Neural cell (in vitro differentiated cells): ENCODE measurements around the gene SETD6.

Experiments
- CTCF ChIP-seq: fragments of 450-650 bp; IDR thresholded peaks from 2 replicates; pipeline ENCODE4 v1.5.1; 2014; ENCODE audit warnings: antibody characterized with exemption, mild to moderate bottlenecking, moderate library complexity; ENCODE audit not compliant: poor library complexity, severe bottlenecking
- EZH2 ChIP-seq: fragments of 200-600, 300-800 bp; shearing (Covaris generic), sonication (generic); IDR thresholded peaks from 2 replicates; pipeline ENCODE4 v1.6.1; 2014; ENCODE audit warnings: antibody characterized with exemption, low read length, borderline replicate concordance, mild to moderate bottlenecking; ENCODE audit not compliant: insufficient read depth, poor library complexity, severe bottlenecking
- POLR2AphosphoS5 ChIP-seq: IDR thresholded peaks from 2 replicates; pipeline ENCODE4 v1.6.1; 2012
- RAD21 ChIP-seq: fragments of 450-650 bp; conservative IDR thresholded peaks from 2 replicates; pipeline ENCODE4 v1.6.1; 2014; ENCODE audit warnings: antibody characterized with exemption, mild to moderate bottlenecking, moderate library complexity
- REST ChIP-seq: IDR thresholded peaks from 2 replicates; pipeline ENCODE4 v1.6.1; 2012; ENCODE audit warnings: borderline replicate concordance
- SMC3 ChIP-seq: fragments of 450-650 bp; conservative IDR thresholded peaks from 2 replicates; pipeline ENCODE4 v1.6.1; 2014; ENCODE audit warnings: antibody characterized with exemption, mild to moderate bottlenecking, moderate library complexity; ENCODE audit not compliant: poor library complexity
- TAF1 ChIP-seq: IDR thresholded peaks from 2 replicates; pipeline ENCODE4 v1.6.1; 2012; ENCODE audit warnings: low read depth

GRCh38 chr16:58535100-58535499 is 19.8 kb downstream of the SETD6 start:
- TF ChIP-seq CTCF (no peak), EZH2 (no peak), REST (no peak), POLR2AphosphoS5 (no peak), SMC3 (no peak), RAD21 (no peak), TAF1 (no peak)
